HepG2 (cell line): ENCODE data around the gene STRADA. TPM values are rescaled to one million over a fixed set of nuclear protein-coding genes. Genes with fewer than 3 reads are reported as not detected.

ENCODE experiments used
- ATAC-seq: fragments of 200-7000 bp; cut with Tn5 transposase; 3 replicates; pipeline ENCODE4 v1.9.1; 2020; ENCODE audit warnings: mild to moderate bottlenecking, moderate library complexity
- BruUV-seq: library from RNA; stranded (reverse); fragments of 400-500 nt; replicated peaks from 2 replicates; lab custom pipeline; 2021; lab: Mats Ljungman, UMichigan
- CTCF ChIA-PET: fragments of 300-600 bp; formaldehyde crosslinking; extraction: SDS; loops from one replicate; lab custom pipeline; 2021; ENCODE audit warnings: low total read pairs, inconsistent platforms, low intra/inter-chr PET ratio; lab: Yijun Ruan, JAX
- POLR2A ChIA-PET: fragments of 350-600 bp; sonication (Branson Sonifier 250); formaldehyde crosslinking; loops from one replicate; lab custom pipeline; 2020; ENCODE audit warnings: antibody characterized with exemption, inconsistent platforms; lab: Yijun Ruan, JAX
- DNase-seq: peaks from one replicate; pipeline ENCODE4 v3.0.0-alpha.2; 2015; ENCODE audit warnings: low spot score
- FAIRE-seq: peaks from 3 replicates; lab custom pipeline; 2011; peaks lifted over from hg19 to GRCh38; lab: Jason Lieb, UNC
- H2AFZ ChIP-seq: one replicate; pipeline ENCODE4 v1.6.1; 2011; ENCODE audit warnings: low read length, inconsistent platforms
- H3K27ac ChIP-seq: fragments of 300-600 bp; 3 replicates; pipeline ENCODE4 v1.8.0; 2011; ENCODE audit warnings: mixed run types, mild to moderate bottlenecking, mixed read lengths, low read length, inconsistent platforms; ENCODE audit not compliant: insufficient read depth; ENCODE audit errors: extremely low read length
- H3K27me3 ChIP-seq, 2 experiments: fragments of 200-600 bp in 1 of 2; 2 replicates in 1 of 2; 3 replicates in 1 of 2; pipeline versions ENCODE4 v1.6.0 to v1.8.0; 2011; ENCODE audit warnings: low read length in 2 of 2, mild to moderate bottlenecking in 2 of 2, moderate library complexity in 2 of 2, inconsistent platforms in 1 of 2; ENCODE audit not compliant: insufficient read depth in 2 of 2, control insufficient read depth in 1 of 2
- H3K36me3 ChIP-seq, 2 experiments: fragments of 200-600 bp in 1 of 2; replicated peaks in 1 of 2; 2 replicates in 1 of 2; 3 replicates in 1 of 2; pipeline versions ENCODE4 v1.5.1 to v1.8.0; 2011; ENCODE audit warnings: low read length in 2 of 2, inconsistent platforms in 1 of 2; ENCODE audit not compliant: insufficient read depth in 2 of 2, control insufficient read depth in 1 of 2
- H3K4me1 ChIP-seq: 2 replicates; pipeline ENCODE4 v1.5.1; 2012; ENCODE audit warnings: low read length, inconsistent platforms; ENCODE audit not compliant: insufficient read depth
- H3K4me2 ChIP-seq: 2 replicates; pipeline ENCODE4 v1.6.0; 2011; ENCODE audit warnings: low read depth, low read length, inconsistent platforms
- H3K4me3 ChIP-seq, 3 experiments: fragments of 200-600 bp in 1 of 3; sonication (generic), shearing (Covaris generic) in 1 of 3; replicated peaks in 1 of 3; 2 replicates each; pipeline ENCODE4 v1.5.1; 2011 to 2016; ENCODE audit warnings: low read length in 3 of 3, inconsistent platforms in 2 of 3, low read depth in 2 of 3, mild to moderate bottlenecking in 2 of 3, control low read depth in 1 of 3, mixed read lengths in 1 of 3; ENCODE audit not compliant: insufficient read depth in 1 of 3
- H3K79me2 ChIP-seq: one replicate; pipeline ENCODE4 v1.6.1; 2011; ENCODE audit warnings: low read length, inconsistent platforms; ENCODE audit not compliant: insufficient read depth
- H3K9ac ChIP-seq: 2 replicates; pipeline ENCODE4 v1.6.0; 2011; ENCODE audit warnings: mild to moderate bottlenecking, low read depth, low read length, inconsistent platforms; ENCODE audit not compliant: insufficient read depth
- H3K9me3 ChIP-seq: 2 replicates; pipeline ENCODE4 v1.5.1; 2012; ENCODE audit warnings: mild to moderate bottlenecking, low read length
- H4K20me1 ChIP-seq: 2 replicates; pipeline ENCODE4 v1.6.0; 2011; ENCODE audit warnings: inconsistent platforms, mild to moderate bottlenecking, low read length, moderate library complexity; ENCODE audit not compliant: insufficient read depth
- ARID2 ChIP-seq: sonication (generic); formaldehyde crosslinking; IDR thresholded peaks from 2 replicates; pipeline ENCODE4 v1.8.1; 2022; ENCODE audit warnings: mild to moderate bottlenecking, missing genetic modification reagents, borderline replicate concordance
- MAF1 ChIP-seq: sonication (generic); formaldehyde crosslinking; IDR thresholded peaks from 2 replicates; pipeline ENCODE4 v1.5.0; 2020; ENCODE audit warnings: missing genetic modification reagents, borderline replicate concordance
- SP4 ChIP-seq: sonication (generic); formaldehyde crosslinking; IDR thresholded peaks from 2 replicates; pipeline ENCODE4 v1.8.1; 2023; ENCODE audit warnings: mild to moderate bottlenecking, missing genetic modification reagents
- ZNF546 ChIP-seq: sonication (generic); formaldehyde crosslinking; conservative IDR thresholded peaks from 2 replicates; pipeline ENCODE4 v1.8.1; 2023; ENCODE audit warnings: mild to moderate bottlenecking, missing genetic modification reagents
- WGBS: methylation state at CpG from one replicate; pipeline ENCODE4 v1.1.6; 2017; ENCODE audit warnings: low lambda C conversion rate; 5-methylcytosine and 5-hydroxymethylcytosine counted together
- in situ Hi-C: cut with HindIII; loops from 2 replicates; pipeline ENCODE4 v1.10.0; 2017; ENCODE audit warnings: low pct_unique_long_range_greater_than_20kb; ENCODE audit not compliant: extremely low pct_ligation_motif_present
- intact Hi-C: fragments of 100-400 bp; cut with micrococcal nuclease; formaldehyde crosslinking; loops from one replicate; pipeline ENCODE4 v1.10.0; 2022; ENCODE audit not compliant: unreplicated experiment
- polyA plus RNA-seq, 8 experiments: library from polyadenylated mRNA; depleted of rRNA in 3 of 8; stranded (reverse) in 7 of 8; unstranded in 1 of 8; fragments of >200 nt; fragmentation: Illumina TruSeq in 4 of 8; extraction: Trizol in 4 of 8; gene quantifications; 2 replicates each; pipeline versions ENCODE4 v1.2.1 to v1.2.3, GENCODE V29; 2011 to 2016; ENCODE audit warnings: low read depth in 4 of 8, missing spikeins in 1 of 8, mixed read lengths in 1 of 8; ENCODE audit not compliant: insufficient read depth in 1 of 8
- total RNA-seq, 5 experiments: library from RNA; depleted of rRNA; stranded (reverse); fragments of >200 nt; fragmentation: Illumina TruSeq; extraction: Trizol; gene quantifications; 2 replicates each; pipeline ENCODE4 v1.2.3, GENCODE V29; 2016; ENCODE audit warnings: low read depth in 1 of 5
- TF ChIP-seq, protein P1 (sequence below): sonication (generic); formaldehyde crosslinking; IDR thresholded peaks from 2 replicates; pipeline ENCODE4 v1.4.0; 2020; ENCODE audit warnings: missing genetic modification reagents

The STRADA gene
- total and polyA plus RNA-seq, 2 of the 13 experiments (the other 11 are each of a cell fraction or from before 2014, with no cell fraction given): 17.6 to 17.9 TPM

DNA sequence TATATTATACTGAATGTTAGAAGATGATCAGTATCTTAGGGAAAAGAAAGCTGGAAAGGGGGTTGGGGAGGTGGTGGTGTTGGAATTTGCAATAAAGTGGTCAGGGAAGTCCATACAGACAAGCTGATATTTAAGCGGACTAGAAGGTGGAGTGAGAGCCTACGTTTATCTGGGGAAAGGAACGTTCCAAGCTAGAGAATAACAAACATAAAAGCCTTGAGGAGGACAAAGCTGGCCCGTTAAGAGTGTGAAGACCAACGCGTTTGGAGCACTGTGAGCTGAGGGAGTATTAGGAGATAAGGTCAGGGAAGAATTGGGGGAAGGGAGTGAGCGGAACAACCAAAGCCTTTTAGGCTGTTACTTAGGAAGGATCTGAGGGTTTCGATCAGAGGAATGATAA is 33.8 kb upstream of the STRADA start:
- H3K4me1 ChIP-seq: peaks cover 59% of the 10 kb centered on the region
- WGBS: 20% methylated on average over 8 of the region's 8 CpGs
- H3K27me3 ChIP-seq: peaks cover 0 to 6% of the 10 kb centered on the region in 2 experiments; a peak in 1 of 5 replicates
- TF ChIP-seq, protein P1, sequence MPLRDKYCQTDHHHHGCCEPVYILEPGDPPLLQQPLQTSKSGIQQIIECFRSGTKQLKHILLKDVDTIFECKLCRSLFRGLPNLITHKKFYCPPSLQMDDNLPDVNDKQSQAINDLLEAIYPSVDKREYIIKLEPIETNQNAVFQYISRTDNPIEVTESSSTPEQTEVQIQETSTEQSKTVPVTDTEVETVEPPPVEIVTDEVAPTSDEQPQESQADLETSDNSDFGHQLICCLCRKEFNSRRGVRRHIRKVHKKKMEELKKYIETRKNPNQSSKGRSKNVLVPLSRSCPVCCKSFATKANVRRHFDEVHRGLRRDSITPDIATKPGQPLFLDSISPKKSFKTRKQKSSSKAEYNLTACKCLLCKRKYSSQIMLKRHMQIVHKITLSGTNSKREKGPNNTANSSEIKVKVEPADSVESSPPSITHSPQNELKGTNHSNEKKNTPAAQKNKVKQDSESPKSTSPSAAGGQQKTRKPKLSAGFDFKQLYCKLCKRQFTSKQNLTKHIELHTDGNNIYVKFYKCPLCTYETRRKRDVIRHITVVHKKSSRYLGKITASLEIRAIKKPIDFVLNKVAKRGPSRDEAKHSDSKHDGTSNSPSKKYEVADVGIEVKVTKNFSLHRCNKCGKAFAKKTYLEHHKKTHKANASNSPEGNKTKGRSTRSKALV: 0 out of 2 replicates have a peak, but pooled peaks have one; percentile 42
- TF ChIP-seq ZNF546 (CRISPR knock-in tag): no peak
- no peak for DNase-seq
- H3K9ac ChIP-seq: peak overlapping the region; percentile 98
- in situ Hi-C loops: no loop called here
- H3K36me3 ChIP-seq: peaks cover 8 to 36% of the 10 kb centered on the region in 2 experiments
- H2AFZ ChIP-seq: no peak overlapping the region
- peak overlapping the region; percentile 100 for H3K27ac ChIP-seq
- H3K4me3 ChIP-seq: peak overlapping the region; percentile 93 to 99 (median 94)
- no peaks in the 10 kb centered on the region for H3K9me3 ChIP-seq
- ChIA-PET POLR2A (interaction anchor here (3.7 to 5.0 kb wide), 3 partner anchors 10 to 51 kb away, joined by 35 to 77 read pairs (median 72); partner anchors contain the start of genes PSMC5 and STRADA), CTCF (no interaction called here)
- FAIRE-seq: no peak
- H4K20me1 ChIP-seq: peaks cover 50% of the 10 kb centered on the region
- BruUV-seq: no TSS peak
- no peak for ATAC-seq
- intact Hi-C loops: loop anchor here (10.0 kb wide), 1 partner anchor 351 kb away; no protein-coding TSS in a partner anchor
- peaks cover 89% of the 10 kb centered on the region for H3K79me2 ChIP-seq
- H3K4me2 ChIP-seq: peak overlapping the region; percentile 84

DNA sequence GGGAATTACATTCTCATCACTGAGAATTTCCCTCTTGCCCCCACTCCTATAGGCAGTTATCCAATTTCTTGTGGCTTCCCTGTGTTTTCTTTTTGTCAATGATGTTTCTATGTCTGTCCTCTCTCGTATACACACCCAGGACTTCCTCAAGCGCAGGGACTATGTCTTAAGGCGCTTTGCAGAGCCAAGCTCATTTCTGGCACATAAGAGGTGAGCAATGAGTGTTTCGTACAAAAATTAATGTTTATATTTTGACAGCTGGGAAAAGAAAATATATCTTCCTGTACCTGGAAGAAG is 33.3 kb upstream of the STRADA start:
- Histone ChIP-seq H3K36me3 (peaks cover 8 to 32% of the 10 kb centered on the region in 2 experiments; a peak in 4 of 5 replicates), H3K4me2 (peak overlapping the region; percentile 84), H4K20me1 (peaks cover 49% of the 10 kb centered on the region), H3K27me3 (peaks cover 0 to 6% of the 10 kb centered on the region in 2 experiments; a peak in 1 of 5 replicates), H3K9me3 (no peaks in the 10 kb centered on the region), H3K27ac (peak overlapping the region; percentile 100), H3K4me3 (peak overlapping the region; percentile 93 to 99 (median 94)), H3K79me2 (peaks cover 90% of the 10 kb centered on the region), H2AFZ (no peak overlapping the region), H3K9ac (peak overlapping the region; percentile 98), H3K4me1 (peaks cover 54% of the 10 kb centered on the region)
- CTCF ChIA-PET: no interaction called here
- no peak for FAIRE-seq
- 3% methylated on average over 4 of the region's 4 CpGs for whole genome bisulfite sequencing
- in situ Hi-C loops: no loop called here
- no peak for ATAC-seq
- TF ChIP-seq SP4 (0 out of 2 replicates have a peak, but pooled peaks have one; percentile 31), ARID2 (CRISPR knock-in tag) (0 out of 2 replicates have a peak, but pooled peaks have one; percentile 8), MAF1 (no peak)
- DNase-seq: no peak
- BruUV-seq: TSS peak; percentile 56
- intact Hi-C loops: loop anchor here (5.0 to 10.0 kb wide), 3 partner anchors 52 to 350 kb away; partner anchors contain the start of genes FTSJ3, PSMC5 and SMARCD2
- POLR2A ChIA-PET: interaction anchor here (2.0 to 5.0 kb wide), 4 partner anchors 10 to 731 kb away, joined by 9 to 77 read pairs (median 54); partner anchors contain the start of genes CEP95, DDX5, PSMC5 and STRADA
